GM21529 (cell line): Measurements from ENCODE around the gene PPP2CA.
"Not testable (repeated sequence)": the region's sequence is repeated elsewhere in the genome, so short reads cannot be mapped to it uniquely, and the experiment has no call there.

Experiments
- ATAC-seq: cut with Tn5 transposase; IDR thresholded peaks from one replicate; pipeline ENCODE4 v1.9.1; 2021; ENCODE audit not compliant: unreplicated experiment

The PPP2CA gene

DNA sequence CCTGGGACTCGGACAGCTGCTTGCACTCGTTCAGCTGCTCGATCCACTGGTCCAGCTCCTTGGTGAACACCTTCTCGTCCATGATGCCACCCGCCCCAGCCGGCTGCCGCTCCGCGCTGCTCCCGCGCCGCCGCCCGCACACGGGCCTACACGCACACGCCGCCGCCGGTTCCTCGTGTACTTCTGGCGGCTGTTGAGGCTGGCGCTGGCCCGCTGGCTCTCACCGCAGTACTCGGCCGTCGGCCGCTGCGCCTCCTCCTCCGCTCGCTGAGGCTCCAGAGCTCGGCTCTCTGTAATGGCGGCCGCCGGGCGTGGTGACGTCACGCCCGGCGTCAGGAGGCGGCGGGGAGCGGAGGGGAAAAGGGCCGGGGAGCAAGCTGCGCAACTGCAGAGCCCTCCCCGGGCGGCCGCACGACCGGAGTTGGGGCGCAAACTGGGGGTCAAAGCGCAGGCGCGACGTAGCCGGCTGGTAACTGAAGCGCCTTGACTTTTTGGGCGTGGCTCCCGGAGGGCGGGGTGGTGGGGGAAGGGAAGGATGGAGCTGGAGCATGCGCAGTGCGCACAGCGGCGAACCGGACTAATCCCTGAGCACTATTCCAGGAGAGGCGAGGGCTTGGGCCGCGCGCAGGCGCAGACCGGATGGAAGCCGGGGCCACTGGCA is at the start of gene PPP2CA:
Gene PPP2CA, minus strand, starts transcription at position 294 of the 661 bp plus-strand sequence. Its CDS starts 212 bp downstream, at position 82.
- ATAC-seq: peak; percentile 86

GRCh38 chr5:134273642-134274395 is 47.9 kb upstream of the PPP2CA start:
- ATAC-seq: no peak

DNA sequence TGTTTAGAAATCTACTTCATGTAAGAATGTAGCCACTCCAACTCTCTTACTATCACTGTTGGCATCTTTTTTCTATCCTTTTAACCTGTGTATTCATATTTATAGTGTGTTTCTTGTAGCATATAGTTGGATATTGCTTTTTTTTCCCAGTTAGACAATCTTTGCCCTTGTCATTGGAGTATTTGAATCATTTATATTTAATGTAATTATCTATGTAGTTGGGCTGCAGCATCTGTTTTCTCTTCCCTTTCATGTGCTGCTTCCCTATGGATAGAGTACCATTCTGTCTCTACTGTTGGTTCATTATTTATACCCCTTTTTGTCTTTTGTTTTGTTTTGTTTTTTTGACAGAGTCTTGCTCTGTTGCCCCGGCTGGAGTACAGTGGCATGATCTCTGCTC is 45.2 kb upstream of the PPP2CA start:
- no peak for ATAC-seq

- ATAC-seq: no peak
Measured at GRCh38 chr5:134268919-134269318, 43.0 kb upstream of the PPP2CA start.

GRCh38 chr5:134268019-134268601 is 42.2 kb upstream of the PPP2CA start:
- no peak for ATAC-seq

DNA sequence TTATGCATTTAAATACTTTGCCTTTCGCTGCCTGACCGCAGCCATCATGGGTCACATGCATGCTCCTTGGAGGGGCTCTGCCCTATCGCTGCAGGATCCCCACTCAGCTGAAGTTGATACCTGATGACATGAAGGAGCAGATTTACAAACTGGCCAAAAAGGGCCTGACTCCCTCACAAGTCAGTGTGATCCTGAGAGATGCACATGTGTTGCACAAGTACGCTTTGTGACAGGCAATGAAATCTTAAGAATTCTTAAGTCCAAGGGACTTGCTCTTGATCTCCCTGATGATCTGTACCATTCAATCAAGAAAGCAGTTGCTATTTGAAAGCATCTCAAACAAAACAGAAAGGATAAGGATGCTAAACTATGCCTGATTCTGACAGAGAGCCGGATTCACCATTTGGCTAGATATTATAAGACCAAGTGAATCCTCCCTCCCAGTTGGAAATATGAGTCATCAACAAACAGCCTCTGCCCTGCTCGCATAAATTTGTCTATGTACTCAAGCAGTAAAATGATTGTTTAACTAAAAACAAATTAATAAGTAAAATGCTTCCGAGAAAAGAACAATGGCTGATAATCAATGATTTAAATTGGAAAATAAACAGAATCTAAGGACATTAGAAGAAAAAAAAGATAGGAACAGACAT is 41.6 kb upstream of the PPP2CA start:
- ATAC-seq: no peak

- ATAC-seq: no peak
Measured at GRCh38 chr5:134263801-134264200, 37.9 kb upstream of the PPP2CA start.

- ATAC-seq: not testable (repeated sequence)
Measured at GRCh38 chr5:134262629-134263028, 36.8 kb upstream of the PPP2CA start.

DNA sequence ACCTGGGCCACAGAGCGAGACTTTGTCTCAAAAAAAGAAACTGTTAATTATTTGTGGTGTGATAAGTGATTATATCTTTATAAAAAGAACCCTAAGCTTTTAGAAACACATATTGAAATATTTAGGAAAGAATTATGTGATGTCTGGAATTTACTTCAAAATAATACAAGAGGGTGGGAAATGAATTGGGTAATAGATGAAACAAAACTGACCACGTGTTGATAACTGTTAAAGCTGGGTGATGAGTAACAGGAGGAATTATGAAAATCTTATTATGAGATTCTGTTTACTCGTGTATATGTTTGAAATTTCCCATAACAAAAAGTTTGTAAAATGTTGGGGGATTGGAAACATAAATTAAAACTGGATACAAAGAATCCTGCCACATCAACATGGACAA is 33.0 kb upstream of the PPP2CA start:
- no peak for ATAC-seq

- ATAC-seq: no peak
Measured at GRCh38 chr5:134257176-134257575, 31.3 kb upstream of the PPP2CA start.

GRCh38 chr5:134255418-134256150 is 29.7 kb upstream of the PPP2CA start:
- ATAC-seq: no peak

- not testable (repeated sequence) for ATAC-seq
Measured at GRCh38 chr5:134253368-134254153, 27.7 kb upstream of the PPP2CA start.

- ATAC-seq: no peak
Measured at GRCh38 chr5:134252671-134253070, 26.8 kb upstream of the PPP2CA start.

DNA sequence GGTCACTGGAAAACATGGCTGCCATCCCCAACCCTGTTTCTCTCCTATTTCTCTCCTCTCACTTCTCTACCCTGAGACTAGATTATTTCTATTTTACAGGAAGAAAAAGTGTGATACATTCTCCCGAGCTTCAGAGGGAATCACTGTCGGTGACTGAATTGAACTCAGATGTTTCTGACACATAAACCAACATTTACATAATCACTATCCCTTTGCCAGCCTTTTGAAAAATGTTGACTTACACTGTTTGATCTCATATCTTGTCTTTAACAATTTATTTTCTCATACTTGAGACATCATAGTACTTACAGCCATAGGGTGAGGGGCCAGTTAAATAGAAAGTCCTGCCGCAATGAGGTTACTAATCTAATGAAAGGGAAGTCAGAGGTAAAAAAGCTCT is 25.1 kb upstream of the PPP2CA start:
- ATAC-seq: no peak

- ATAC-seq: no peak
Measured at GRCh38 chr5:134249469-134250379, 23.9 kb upstream of the PPP2CA start.

- ATAC-seq: no peak
Measured at GRCh38 chr5:134248256-134248655, 22.4 kb upstream of the PPP2CA start.

DNA sequence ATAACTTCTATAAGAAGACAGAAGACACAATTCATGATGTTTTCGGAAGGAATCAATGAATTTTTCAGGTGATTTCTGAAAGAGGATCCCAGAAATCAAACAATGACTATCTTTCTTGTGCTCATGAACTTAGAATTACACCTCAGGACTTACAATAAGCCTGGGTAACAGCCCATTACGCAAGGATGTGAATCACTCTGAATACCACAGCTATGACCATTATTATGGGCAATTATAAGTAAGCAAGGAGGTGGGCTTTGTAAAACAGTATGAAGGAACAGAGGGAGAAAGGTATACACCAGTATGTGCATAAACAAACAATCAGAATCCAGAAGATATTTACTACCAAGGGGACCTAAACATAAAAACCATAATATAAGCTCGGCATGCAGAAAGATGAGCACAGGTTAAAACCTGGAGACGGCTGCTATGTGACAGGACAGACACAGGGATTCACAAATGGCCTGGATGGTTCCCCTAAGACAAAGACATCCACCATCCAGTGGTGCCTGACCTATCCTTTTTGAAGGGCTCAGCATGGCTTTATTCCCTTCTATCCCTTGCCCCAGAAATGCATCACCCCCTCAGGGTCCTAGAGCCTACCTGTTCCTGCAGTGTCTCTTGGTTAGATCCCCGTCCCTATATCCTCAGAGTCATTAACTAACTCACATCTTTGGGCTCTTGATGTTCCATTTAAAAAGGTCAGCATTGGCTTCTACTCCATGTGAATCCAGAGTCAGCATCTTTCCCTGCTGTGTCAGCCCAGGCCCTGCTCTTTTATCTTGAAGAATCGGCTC is 21.8 kb upstream of the PPP2CA start:
- ATAC-seq: no peak

- no peak for ATAC-seq
Measured at GRCh38 chr5:134246771-134247427, 21.0 kb upstream of the PPP2CA start.
